ENCODE measurements around the gene QSER1.

GRCh38 chr11:33021937-33022336 is 129.3 kb downstream of the QSER1 start:
- TF ChIP-seq POLR2A (IDR thresholded peaks at IDR 0.05; ENCODE audit: low read length) (no peak), GATA1 (IDR thresholded peaks at IDR 0.05; ENCODE audit: low read depth, low read length) (no peak)

Data from erythroblast (primary cell).